Measurements from ENCODE around the gene MAPK1.
A peak's percentile ranks its signal among the peaks of the same experiment; 100 is the strongest.
"Not testable (repeated sequence)": the region's sequence is repeated elsewhere in the genome, so short reads cannot be mapped to it uniquely, and the experiment has no call there.

Gene MAPK1

DNA sequence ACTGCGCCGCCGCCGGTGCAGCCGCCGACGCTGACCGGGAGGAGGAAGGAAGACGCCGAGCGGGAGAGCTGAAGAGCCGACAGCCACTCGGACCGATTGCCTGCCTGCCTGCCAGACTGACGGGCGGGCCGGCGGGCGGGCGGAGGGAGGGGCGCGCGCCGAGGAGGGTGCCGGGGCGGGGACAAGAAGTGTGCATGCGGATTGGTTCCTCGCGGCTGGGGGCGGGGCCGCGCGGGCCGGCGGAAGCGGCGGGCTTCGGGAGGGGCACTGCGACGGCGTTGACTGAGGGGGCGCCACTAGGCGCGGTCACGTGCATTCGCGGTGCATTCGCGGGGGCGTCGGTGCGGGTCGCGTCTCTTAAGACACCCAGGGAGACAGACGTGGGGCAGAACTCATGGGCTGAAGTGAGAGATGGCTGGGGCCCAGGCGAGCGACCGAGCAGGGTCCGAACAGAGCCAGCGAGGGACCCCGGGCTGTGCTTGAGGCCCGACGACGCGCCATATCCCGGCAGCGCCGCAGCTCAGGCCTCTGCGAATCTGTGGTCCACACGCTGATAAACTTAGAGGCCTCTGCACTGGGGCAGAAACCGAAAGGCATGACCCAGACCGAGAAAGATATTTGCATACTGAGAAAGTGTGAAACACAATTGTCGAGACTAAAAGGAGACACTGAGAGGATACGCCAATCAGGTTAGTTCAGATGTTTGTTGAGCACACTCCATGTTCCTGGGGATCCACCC lies at the start of gene MAPK1:
Gene MAPK1, minus strand, starts transcription at position 118 of the 739 bp plus-strand sequence. CDS start 205 bp downstream, outside the sequence.
- DNase-seq = peak; percentile 93

DNA sequence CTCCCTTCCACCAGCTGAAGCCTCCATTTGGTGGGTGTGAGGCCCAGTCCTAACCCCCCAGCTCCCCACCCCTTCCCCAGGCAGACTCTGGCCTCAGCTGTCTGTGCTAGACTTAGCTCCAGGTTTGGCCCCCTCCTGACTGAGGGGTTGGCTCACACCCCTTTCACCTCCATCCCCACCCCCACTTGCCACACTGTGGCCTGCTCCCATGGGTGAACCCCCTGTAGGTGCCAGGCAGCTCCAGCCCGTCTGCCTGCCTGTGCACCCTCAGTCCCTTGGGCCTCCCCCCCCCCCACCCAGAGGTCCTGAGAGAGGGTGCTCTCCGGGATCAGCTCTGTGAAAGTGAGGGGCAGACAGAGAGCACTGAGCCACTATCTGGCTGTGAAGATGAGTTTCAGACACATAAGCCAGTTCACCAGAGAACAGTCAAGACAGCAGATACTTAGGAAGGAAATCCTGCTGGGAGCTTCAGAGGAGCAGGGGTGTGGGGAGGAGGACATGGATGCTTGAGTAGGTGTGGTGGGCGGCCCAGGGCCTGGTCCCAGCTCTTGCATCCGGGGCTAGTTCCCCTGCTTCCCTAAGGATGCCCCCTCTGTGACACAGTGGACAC lies 49.0 kb upstream of the MAPK1 start:
- DNase-seq = no peak

GRCh38 chr22:21915624-21916308 lies 48.3 kb upstream of the MAPK1 start:
- no peak for DNase-seq

DNA sequence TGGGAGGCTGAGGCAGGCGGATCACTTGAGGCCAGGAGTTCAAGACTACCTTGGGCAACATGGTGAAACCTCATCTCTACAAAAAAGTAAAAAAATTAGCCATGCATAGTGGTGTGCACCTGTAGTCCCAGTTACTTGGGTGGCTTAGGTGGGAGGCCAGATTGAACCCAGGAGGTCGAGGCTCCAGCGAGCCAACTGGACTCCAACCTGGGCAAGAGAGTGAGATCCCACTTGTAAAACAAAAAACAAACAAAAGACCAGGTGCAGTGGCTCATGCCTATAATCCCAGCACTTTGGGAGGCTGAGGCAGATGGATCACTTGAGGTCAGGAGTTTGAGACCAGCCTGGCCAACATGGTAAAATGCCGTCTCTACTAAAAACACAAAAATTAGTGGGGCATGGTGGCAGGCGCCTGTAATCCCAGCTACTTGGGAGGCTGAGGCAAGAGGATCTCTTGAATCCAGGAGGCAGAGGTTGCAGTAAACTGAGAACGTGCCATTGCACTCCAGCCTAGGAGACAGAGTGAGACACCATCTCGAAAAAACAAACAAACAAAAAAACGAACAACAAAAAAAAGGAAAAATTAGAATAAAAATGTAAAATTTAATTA lies 46.7 kb upstream of the MAPK1 start:
- not testable (repeated sequence) for DNase-seq

GRCh38 chr22:21910367-21910766 lies 42.9 kb upstream of the MAPK1 start:
- DNase-seq = not testable (repeated sequence)

- DNase-seq = no peak
Measured at GRCh38 chr22:21909871-21910270, 42.4 kb upstream of the MAPK1 start.

GRCh38 chr22:21907638-21908522 lies 40.4 kb upstream of the MAPK1 start:
- no peak for DNase-seq

DNA sequence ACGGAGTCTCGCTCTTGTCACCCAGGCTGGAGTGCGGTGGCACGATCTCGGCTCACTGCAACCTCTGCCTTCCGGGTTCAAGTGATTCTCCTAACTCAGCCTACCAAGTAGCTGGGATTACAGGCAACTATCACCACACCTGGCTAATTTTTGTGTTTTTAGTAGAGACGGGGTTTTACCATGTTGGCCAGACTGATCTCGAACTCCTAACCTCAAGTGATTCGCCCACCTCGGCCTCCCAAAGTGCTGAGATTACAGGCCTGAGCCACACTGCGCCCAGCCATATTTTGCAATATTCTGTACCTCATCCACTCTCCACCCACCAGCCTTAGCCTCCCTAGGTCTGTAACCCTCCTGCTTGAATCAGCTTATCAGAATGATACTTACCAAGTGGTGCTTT lies 37.8 kb upstream of the MAPK1 start:
- not testable (repeated sequence) for DNase-seq

DNA sequence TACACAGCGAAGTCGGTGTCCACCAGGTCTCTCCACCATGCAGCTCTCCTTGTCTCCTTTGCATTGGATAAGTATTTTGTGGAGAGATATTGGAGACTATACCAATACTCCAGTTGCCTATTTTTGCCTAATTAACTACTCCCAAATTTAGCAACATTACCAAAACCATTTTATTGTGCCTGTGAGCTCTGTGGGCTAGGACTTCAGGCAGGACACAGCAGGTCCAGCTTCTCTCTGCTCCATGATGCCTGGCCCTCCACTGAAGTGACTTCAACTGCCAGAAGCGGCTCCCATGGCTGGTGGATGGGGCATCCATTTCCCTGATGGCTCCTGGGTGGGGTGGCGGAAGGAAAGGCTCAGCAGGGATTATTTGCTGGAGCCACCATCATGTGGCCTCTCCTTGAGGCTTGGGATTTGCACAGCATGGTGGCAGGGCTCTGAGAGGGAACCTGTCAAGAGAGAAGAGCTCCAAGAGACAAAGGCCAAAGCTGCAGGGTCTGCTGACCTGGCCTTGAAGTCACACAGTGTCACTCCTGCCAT lies 36.9 kb upstream of the MAPK1 start:
- no peak for DNase-seq

DNA sequence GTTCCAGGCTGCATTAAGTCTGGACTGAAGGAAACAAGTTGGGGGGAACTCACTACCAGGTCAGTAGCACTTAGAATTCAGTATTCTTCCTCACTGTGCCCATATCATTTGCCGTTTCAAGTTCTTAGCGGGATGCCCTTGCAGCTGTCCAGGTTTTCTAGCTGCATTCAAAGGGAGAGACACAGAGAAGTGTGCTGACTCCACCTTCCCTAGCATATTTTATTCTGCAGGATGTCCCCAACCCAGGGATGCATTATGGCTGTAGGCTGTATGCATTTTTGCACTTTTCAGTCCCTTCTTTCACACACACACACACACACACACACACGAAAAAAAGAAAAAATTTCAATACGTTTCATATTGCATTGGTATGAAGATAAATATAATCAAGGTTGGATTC lies 35.8 kb upstream of the MAPK1 start:
- DNase-seq = no peak

DNA sequence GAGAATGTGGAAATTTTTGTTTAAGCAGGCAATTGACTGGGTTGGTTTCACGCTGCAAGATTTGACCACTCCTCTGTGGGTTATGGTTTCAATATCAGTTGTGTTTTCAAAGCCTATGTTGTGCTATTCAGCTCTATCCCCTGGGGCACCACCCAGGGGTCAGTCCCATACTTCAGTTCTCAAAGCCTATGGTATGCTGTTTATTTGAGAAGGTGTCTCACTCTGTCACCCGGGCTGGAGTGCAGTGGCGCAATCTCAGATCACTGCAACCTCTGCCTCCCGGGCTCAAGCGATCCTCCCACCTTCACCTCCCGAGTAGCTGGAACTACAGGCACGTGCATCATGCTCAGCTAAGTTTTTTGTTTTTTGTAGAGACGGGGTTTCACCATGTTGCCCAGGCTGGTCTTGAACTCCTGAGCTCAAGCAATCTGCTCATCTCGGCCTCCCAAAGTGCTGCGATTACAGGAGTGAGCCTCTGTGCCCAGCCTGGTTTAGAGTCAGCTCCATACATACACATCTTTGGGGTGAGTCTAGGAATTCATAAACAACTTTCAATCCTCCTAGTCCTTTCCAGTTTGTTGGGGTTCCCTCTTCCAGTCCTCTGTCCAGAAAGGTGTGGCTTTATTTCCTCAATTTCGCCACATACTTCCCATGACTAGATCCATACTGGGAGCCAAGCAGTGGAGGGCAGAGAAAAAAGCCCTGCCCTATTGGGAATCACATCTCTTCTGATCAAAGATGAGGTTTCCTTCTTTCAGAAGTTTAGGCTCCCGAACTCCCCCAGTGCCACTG lies 35.0 kb upstream of the MAPK1 start:
- DNase-seq = no peak

- no peak for DNase-seq
Measured at GRCh38 chr22:21898354-21898896, 31.0 kb upstream of the MAPK1 start.

DNA sequence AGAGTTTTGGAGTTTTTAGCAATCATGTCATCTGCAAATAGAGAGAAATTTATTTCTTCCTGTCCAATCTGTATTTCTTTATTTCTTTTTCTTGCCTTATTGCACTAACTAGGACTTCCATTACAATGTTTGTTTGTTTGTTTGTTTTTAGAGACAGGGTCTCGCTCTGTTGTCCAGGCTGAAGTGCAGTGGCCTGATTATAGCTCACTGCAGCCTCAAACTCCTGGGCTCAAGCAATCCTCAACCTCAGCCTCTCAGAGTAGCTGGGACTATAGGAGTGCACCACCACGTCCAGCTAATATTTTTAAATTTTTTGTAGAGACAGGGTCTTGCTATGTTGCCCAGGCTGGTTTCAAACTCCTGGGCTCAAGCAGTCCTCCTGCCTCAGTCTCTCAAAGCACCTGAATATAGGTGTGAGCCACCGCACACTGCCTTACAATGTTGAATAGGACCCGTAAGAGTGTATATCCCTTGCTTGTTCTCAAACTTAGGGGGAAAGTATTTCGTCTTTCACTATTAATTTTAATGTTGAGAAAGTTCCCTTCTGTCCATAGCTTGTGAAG lies 29.6 kb upstream of the MAPK1 start:
- no peak for DNase-seq

GRCh38 chr22:21896275-21896674 lies 28.8 kb upstream of the MAPK1 start:
- not testable (repeated sequence) for DNase-seq

DNA sequence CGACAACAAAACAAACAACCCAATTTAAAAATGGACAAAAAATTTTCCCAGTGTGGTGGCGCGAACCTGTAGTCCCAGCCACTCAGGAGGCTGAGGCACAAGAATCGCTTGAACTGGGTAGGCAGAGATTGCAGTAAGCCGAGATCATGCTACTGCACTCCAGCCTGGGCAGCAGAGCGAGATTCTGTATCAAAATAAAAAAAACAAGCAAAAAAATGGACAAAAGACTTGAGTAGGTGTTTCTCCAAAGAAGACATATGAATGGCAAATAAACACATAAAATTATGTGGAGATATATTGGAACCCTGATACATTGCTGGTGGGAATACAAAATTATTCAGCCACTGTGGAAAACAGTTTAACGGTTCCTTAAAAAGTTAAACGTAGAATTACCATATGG lies 27.4 kb upstream of the MAPK1 start:
- DNase-seq = no peak

DNA sequence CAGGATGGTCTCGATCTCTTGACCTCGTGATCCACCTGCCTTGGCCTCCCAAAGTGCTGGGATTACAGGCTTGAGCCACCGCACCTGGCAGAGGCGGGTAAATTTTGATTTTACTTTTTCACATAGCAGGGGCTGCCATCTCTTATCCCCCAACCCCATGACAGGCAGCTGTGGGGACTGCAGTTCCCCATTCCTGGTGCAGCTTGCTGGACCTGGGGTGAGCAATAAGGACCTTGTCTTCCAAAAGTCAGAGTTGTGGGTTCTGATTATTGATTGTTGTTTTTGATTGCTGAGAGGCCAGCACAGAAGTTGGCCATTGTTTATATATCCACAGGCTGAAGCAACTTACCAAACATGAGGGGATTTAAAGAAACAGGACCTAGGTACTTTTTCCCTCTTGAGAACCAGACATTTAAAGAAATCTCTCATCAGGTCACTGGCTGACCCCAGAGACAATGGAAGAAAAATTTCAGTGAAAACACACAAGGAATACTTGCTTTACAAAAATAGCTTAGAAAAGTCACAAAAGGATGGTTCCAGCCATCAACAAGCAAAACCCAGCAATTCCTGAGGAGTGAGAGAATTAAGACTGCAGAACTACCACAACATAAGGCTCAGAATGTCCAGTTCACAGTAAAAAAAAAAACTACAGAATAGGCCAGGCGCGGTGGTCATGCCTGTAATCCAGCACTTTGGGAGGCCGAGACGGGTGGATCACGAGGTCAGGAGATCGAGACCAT lies 22.0 kb upstream of the MAPK1 start:
- no peak for DNase-seq

GRCh38 chr22:21887841-21888240 lies 20.4 kb upstream of the MAPK1 start:
- no peak for DNase-seq

GRCh38 chr22:21883930-21884329 lies 16.5 kb upstream of the MAPK1 start:
- not testable (repeated sequence) for DNase-seq

DNA sequence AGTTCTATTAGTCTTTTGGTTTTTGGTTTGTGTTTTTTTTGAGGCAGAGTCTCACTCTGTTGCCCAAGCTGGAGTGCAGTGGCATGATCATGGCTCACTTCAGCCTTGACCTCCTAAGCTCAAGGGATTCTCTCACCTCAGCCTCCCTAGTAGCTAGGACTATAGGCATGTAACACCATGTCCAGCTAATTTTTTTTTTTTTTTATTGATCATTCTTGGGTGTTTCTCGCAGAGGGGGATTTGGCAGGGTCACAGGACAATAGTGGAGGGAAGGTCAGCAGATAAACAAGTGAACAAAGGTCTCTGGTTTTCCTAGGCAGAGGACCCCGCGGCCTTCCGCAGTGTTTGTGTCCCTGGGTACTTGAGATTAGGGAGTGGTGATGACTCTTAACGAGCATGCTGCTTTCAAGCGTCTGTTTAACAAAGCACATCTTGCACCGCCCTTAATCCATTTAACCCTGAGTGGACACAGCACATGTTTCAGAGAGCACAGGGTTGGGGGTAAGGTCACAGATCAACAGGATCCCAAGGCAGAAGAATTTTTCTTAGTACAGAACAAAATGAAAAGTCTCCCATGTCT lies 15.4 kb upstream of the MAPK1 start:
- not testable (repeated sequence) for DNase-seq

All from hippocampal formation (tissue), 2 donors.